Measurements from ENCODE around the gene ITGA4. TPM values are rescaled to one million over a fixed set of nuclear protein-coding genes. Genes with fewer than 3 reads are reported as not detected.

The ITGA4 gene
- total RNA-seq, 2 experiments from 2014 or later, result 27.7 to 33.6 TPM

DNA sequence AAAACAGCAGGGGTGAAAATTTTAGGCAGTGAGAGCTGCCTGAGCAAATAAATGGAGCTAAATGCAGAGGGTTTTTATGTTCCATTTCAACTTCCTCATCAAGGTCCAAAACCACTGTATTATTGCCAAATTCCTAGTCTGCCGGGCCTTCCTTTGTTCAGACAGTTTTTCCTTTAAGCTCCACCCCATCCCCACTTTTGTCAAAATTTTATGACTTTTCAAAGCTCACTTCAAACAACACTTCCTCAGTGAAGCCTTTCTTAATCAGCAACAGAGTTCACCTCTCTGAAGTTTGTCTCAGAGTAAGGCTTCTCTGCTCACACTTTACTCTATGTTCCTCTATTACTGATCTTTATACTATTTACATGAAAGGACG, 118.5 kb downstream of the ITGA4 start:
- Mint-ChIP-seq H3K27ac (no peak overlapping the region), H3K36me3 (ENCODE audit: low read depth) (no peaks in the 10 kb centered on the region), H3K27me3 (no peaks in the 10 kb centered on the region), H3K4me1 (no peaks in the 10 kb centered on the region), H3K9me3 (ENCODE audit: low read depth) (no peaks in the 10 kb centered on the region), H3K4me3 (no peak overlapping the region)
- ATAC-seq (no peak), DNase-seq (no peak)
- POLR2A ChIA-PET, result interaction anchor here (0.5 kb wide), 1 partner anchor 108 kb away, joined by 3 read pairs; no protein-coding TSS in a partner anchor
- CTCF ChIA-PET, result interaction anchor here (0.6 to 1.1 kb wide), 4 partner anchors 24 to 694 kb away, joined by 3 to 4 read pairs (median 4); no protein-coding TSS in a partner anchor
- intact Hi-C loops (cut with DNase I, micrococcal nuclease), result no loop called here

DNA sequence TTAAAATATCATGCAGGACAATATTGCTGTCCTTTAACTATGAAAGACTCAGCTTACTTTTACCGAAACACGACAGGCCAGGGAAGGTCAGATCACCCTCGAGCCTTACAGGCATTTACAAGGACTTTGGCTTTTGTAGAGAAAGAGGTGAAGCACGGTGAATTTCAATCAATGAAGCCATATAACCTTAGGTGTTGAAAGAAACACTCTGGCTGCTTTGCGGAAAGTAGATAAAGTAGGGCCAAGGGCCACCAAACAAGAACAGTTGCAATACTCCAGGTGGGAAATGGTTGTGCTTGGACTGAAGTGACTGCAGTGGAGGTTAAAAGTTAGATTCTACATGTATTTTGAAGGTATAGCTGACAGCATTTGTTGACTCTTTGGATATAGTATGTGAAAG, 119.2 kb downstream of the ITGA4 start:
- ATAC-seq (no peak), DNase-seq (no peak)
- ChIA-PET POLR2A (no interaction called here), CTCF (no interaction called here)
- H3K27ac Mint-ChIP-seq, result no peak overlapping the region
- intact Hi-C loops (cut with DNase I, micrococcal nuclease), result no loop called here
- H3K4me1 Mint-ChIP-seq, result no peaks in the 10 kb centered on the region
- H3K27me3 Mint-ChIP-seq, result peaks cover 3% of the 10 kb centered on the region
- no peak overlapping the region for H3K4me3 Mint-ChIP-seq
- H3K9me3 Mint-ChIP-seq (ENCODE audit: low read depth), result no peaks in the 10 kb centered on the region
- H3K36me3 Mint-ChIP-seq (ENCODE audit: low read depth), result no peaks in the 10 kb centered on the region

DNA sequence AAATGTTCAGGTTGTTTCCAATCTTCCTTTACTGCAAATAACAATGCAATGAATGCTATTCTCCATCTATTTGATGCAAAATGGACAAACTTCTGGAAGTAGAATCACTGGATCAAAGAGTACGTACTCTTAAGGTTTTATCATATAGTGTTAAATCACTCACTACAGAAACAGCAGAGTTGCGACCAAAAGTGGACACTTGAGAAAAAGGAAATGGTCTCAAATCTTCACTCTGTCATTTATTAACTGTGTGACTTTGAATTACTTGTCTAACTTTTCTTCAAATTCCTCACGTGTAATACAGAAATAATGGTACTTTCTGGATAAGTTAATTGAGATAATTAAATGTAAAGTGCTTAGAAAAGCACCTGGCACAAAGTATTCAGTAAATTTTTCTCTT, 121.6 kb downstream of the ITGA4 start:
- Mint-ChIP-seq H3K4me1 (no peaks in the 10 kb centered on the region), H3K27ac (no peak overlapping the region), H3K9me3 (ENCODE audit: low read depth) (no peaks in the 10 kb centered on the region), H3K27me3 (peaks cover 3% of the 10 kb centered on the region), H3K4me3 (no peak overlapping the region), H3K36me3 (ENCODE audit: low read depth) (no peaks in the 10 kb centered on the region)
- POLR2A ChIA-PET, result no interaction called here
- ATAC-seq (no peak), DNase-seq (no peak)
- intact Hi-C loops (cut with DNase I, micrococcal nuclease), result no loop called here
- CTCF ChIA-PET, result no interaction called here

DNA sequence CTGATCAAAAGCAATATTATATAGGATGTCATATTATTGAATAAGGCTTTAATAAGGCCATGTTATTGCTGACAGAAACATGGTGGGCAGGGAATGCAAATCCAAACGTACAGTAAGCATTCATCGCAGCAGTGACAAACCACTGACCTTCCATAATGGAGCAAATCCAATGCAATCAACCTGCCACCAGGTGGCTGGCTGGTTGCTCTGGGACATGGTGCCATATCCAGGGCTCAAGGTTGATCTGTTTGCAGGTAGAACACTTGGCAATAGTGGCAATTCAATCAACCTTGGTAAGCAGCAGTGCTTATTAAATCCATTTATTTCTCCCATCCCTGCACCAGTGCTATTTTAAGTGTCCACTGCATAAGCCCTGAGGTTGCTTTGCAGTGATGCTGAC, 124.3 kb downstream of the ITGA4 start:
- H3K27me3 Mint-ChIP-seq, result peaks cover 5% of the 10 kb centered on the region
- peaks cover 5% of the 10 kb centered on the region for H3K4me1 Mint-ChIP-seq
- ChIA-PET CTCF (no interaction called here), POLR2A (no interaction called here)
- ATAC-seq (no peak), DNase-seq (no peak)
- H3K27ac Mint-ChIP-seq, result no peak overlapping the region
- H3K36me3 Mint-ChIP-seq (ENCODE audit: low read depth), result no peaks in the 10 kb centered on the region
- no peak overlapping the region for H3K4me3 Mint-ChIP-seq
- H3K9me3 Mint-ChIP-seq (ENCODE audit: low read depth), result no peaks in the 10 kb centered on the region
- intact Hi-C loops (cut with DNase I, micrococcal nuclease), result no loop called here

DNA sequence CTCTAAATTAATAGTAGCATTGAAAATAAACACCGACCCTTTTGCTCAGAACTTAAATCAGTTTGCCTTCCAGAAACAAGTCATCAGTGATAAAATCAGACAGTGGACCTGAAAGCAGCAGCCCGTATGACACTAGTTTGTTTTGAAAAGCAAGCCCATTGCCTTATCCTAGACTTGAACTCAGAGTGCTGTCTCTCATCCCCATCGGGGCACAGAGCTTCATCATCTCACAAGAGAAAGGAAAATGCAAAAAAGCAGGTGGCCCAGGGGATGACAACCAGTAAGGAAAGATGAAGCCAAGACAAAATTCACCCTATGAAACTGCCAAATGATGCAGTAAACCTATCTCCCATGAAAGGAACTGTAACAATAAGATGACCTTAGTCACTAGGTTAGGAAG, 128.5 kb downstream of the ITGA4 start:
- ChIA-PET CTCF (interaction anchor here (0.8 to 1.4 kb wide), 3 partner anchors 12 to 16 kb away, joined by 3 to 4 read pairs (median 3); no protein-coding TSS in a partner anchor), POLR2A (interaction anchor here (0.7 kb wide), 1 partner anchor 816 kb away, joined by 3 read pairs; no protein-coding TSS in a partner anchor)
- H3K36me3 Mint-ChIP-seq (ENCODE audit: low read depth), result no peaks in the 10 kb centered on the region
- H3K9me3 Mint-ChIP-seq (ENCODE audit: low read depth), result no peaks in the 10 kb centered on the region
- no peak overlapping the region for H3K27ac Mint-ChIP-seq
- H3K4me3 Mint-ChIP-seq, result no peak overlapping the region
- H3K27me3 Mint-ChIP-seq, result peaks cover 5% of the 10 kb centered on the region
- ATAC-seq (no peak), DNase-seq (no peak)
- intact Hi-C loops (cut with DNase I, micrococcal nuclease), result no loop called here
- H3K4me1 Mint-ChIP-seq, result peaks cover 9% of the 10 kb centered on the region

Other genes with a start within 250 kb of the ITGA4 start
- under 1 TPM in 1 of 2 experiments, not detected in 1; 0.07 TPM for gene CERKL, start 199.7 kb downstream of the ITGA4 start, total RNA-seq
- not detected for gene NEUROD1, start 223.1 kb downstream of the ITGA4 start, total RNA-seq

All from activated CD4-positive, alpha-beta T cell treated with anti-CD3 and anti-CD28 coated beads for 36 hours (primary cell).